RPMI8226 (cell line): ENCODE measurements around the gene PRICKLE2.

Source experiments
- DNase-seq: peaks from one replicate; pipeline ENCODE4 v3.0.0-alpha.2; 2015

PRICKLE2 gene

GRCh38 chr3:64187065-64187959 is 38.0 kb downstream of the PRICKLE2 start:
- no peak for DNase-seq

- no peak for DNase-seq
Observed at GRCh38 chr3:64186667-64187064, 38.6 kb downstream of the PRICKLE2 start.

GRCh38 chr3:64185436-64185835 is 39.8 kb downstream of the PRICKLE2 start:
- no peak for DNase-seq

- DNase-seq: no peak
Observed at GRCh38 chr3:64184621-64185020, 40.6 kb downstream of the PRICKLE2 start.

- no peak for DNase-seq
Observed at GRCh38 chr3:64179860-64180259, 45.4 kb downstream of the PRICKLE2 start.

GRCh38 chr3:64179249-64179648 is 46.0 kb downstream of the PRICKLE2 start:
- no peak for DNase-seq

GRCh38 chr3:64178419-64178818 is 46.8 kb downstream of the PRICKLE2 start:
- no peak for DNase-seq

- DNase-seq: no peak
Observed at GRCh38 chr3:64176461-64176996, 48.7 kb downstream of the PRICKLE2 start.

GRCh38 chr3:64174328-64174727 is 50.9 kb downstream of the PRICKLE2 start:
- DNase-seq: no peak

- DNase-seq: no peak
Observed at GRCh38 chr3:64173563-64173962, 51.7 kb downstream of the PRICKLE2 start.

- DNase-seq: no peak
Observed at GRCh38 chr3:64170270-64170669, 55.0 kb downstream of the PRICKLE2 start.

GRCh38 chr3:64167868-64168267 is 57.4 kb downstream of the PRICKLE2 start:
- no peak for DNase-seq

GRCh38 chr3:64167351-64167750 is 57.9 kb downstream of the PRICKLE2 start:
- no peak for DNase-seq

- DNase-seq: no peak
Observed at GRCh38 chr3:64166584-64167162, 58.6 kb downstream of the PRICKLE2 start.

- DNase-seq: no peak
Observed at GRCh38 chr3:64164349-64164748, 60.9 kb downstream of the PRICKLE2 start.

GRCh38 chr3:64163755-64164148 is 61.5 kb downstream of the PRICKLE2 start:
- no peak for DNase-seq

GRCh38 chr3:64163019-64163754 is 62.1 kb downstream of the PRICKLE2 start:
- DNase-seq: no peak

GRCh38 chr3:64161481-64161952 is 63.7 kb downstream of the PRICKLE2 start:
- DNase-seq: no peak

- no peak for DNase-seq
Observed at GRCh38 chr3:64160000-64160695, 65.1 kb downstream of the PRICKLE2 start.

- no peak for DNase-seq
Observed at GRCh38 chr3:64158334-64158733, 66.9 kb downstream of the PRICKLE2 start.

GRCh38 chr3:64157150-64158035 is 67.9 kb downstream of the PRICKLE2 start:
- no peak for DNase-seq

- DNase-seq: no peak
Observed at GRCh38 chr3:64155328-64155727, 69.9 kb downstream of the PRICKLE2 start.
